Subcutaneous adipose tissue (tissue), 4 donors: ENCODE data around the gene PIAS3. TPM values are rescaled to one million over a fixed set of nuclear protein-coding genes. Genes with fewer than 3 reads are reported as not detected.

Source experiments
- total RNA-seq, 4 donors: library from RNA; depleted of rRNA; stranded (reverse); fragments of >200 nt; gene quantifications; one replicate each; pipeline ENCODE4 v1.1.0, GENCODE V29; 2016
- TF ChIP-seq, protein P1 (sequence below): fragments of 450-650 bp; IDR thresholded peaks from one replicate; pipeline ENCODE4 v1.5.1; 2016; ENCODE audit warnings: low read depth, mild to moderate bottlenecking, control low read depth, antibody characterized with exemption, moderate library complexity

Gene PIAS3
- total RNA-seq, result 10 to 100 TPM in 3 of 4 donors, 1 to 10 TPM in 1; 7.7 to 16.4 (median 13.4) TPM

DNA sequence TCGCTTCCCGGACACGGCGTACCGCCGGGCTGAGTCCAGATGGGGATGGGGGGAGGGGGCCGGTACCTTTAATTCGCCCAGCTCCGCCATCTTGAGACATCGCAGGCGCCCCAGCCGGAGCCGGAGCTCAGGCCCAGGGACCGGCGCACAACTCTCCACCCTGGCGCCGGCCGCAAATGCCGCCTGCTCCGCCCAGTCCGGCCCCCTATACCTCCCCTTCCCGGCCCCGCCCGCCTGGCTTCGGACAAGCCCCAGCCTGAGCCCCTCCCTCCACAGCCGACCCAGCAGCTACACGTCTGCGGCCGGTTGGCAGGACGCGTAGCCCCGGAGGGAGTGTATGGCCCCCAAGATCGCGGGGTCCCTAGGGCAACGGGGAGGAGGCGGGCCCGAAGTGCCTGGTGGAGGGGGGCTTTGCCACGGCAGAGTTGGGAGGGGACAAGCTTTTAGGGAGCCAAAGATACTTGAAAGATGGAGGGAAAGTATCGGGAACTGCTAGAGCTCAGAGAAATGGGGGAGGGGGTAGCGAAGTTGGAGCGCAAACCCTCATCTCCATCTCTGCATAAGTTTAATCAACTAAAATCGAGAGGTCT, at the start of gene PIAS3:
TSS of gene PIAS3 (minus strand) at position 181 of the 590 bp plus-strand sequence. CDS start at position 90, 91 bp downstream.
- TF ChIP-seq, protein P1, sequence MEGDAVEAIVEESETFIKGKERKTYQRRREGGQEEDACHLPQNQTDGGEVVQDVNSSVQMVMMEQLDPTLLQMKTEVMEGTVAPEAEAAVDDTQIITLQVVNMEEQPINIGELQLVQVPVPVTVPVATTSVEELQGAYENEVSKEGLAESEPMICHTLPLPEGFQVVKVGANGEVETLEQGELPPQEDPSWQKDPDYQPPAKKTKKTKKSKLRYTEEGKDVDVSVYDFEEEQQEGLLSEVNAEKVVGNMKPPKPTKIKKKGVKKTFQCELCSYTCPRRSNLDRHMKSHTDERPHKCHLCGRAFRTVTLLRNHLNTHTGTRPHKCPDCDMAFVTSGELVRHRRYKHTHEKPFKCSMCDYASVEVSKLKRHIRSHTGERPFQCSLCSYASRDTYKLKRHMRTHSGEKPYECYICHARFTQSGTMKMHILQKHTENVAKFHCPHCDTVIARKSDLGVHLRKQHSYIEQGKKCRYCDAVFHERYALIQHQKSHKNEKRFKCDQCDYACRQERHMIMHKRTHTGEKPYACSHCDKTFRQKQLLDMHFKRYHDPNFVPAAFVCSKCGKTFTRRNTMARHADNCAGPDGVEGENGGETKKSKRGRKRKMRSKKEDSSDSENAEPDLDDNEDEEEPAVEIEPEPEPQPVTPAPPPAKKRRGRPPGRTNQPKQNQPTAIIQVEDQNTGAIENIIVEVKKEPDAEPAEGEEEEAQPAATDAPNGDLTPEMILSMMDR, result no peak

DNA sequence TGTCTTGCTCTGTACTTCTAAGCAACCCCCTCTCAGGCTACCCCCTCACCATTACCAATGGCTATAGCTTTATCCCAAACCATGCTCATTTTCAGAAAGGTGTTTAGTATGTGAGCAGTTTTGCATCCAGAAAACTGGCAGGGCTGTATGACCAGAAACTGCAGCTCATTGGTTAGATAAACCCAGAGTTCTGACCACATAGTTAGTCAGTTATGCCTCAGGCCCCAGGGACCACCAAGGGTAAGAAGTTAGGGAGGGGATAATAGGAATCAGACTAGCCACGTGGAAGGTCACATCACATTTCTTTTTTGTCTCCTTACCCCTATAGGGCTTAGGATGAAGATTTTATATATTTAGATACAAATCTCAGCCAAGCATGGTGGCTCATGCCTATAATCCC, 49.8 kb upstream of the PIAS3 start:
- TF ChIP-seq, protein P1, result no peak

DNA sequence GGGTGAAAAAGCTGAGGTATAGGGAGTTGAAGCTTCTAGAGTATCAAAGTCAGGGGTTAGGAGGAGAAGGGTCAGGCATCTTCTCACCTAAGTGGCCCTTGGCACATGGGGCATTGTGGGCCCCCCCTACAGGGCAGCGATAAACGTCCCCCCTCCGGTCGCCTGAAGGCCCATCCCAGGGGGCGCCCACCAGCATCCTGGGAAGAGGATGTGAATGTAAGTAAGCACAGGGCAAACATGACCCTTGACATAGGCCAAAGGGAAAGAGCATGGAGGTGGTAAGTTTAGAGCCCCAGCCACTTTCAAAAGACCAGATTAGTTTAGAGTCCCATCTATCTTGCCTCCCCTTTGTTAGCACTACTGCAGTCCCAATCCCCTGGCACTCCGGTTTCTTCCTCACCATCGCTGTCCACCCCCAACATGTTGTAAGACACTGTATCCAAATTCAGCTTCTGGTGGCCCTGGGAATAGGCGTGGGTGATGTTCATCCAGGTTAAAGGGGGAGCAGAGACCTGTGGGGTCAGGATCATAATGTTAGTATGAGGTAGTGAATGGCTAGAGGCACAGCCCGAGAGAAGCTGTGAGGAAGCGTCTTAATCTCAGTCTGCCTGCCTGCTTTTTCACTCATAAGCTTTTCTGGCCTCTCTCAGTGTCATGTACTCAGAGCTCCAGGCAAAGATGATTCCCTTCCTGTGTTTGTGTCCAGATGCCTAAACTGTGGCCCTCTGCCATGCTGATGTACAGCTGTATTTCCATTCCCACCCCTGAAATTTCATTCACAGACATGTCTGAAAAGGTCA, 48.3 kb upstream of the PIAS3 start:
- TF ChIP-seq, protein P1, result no peak

DNA sequence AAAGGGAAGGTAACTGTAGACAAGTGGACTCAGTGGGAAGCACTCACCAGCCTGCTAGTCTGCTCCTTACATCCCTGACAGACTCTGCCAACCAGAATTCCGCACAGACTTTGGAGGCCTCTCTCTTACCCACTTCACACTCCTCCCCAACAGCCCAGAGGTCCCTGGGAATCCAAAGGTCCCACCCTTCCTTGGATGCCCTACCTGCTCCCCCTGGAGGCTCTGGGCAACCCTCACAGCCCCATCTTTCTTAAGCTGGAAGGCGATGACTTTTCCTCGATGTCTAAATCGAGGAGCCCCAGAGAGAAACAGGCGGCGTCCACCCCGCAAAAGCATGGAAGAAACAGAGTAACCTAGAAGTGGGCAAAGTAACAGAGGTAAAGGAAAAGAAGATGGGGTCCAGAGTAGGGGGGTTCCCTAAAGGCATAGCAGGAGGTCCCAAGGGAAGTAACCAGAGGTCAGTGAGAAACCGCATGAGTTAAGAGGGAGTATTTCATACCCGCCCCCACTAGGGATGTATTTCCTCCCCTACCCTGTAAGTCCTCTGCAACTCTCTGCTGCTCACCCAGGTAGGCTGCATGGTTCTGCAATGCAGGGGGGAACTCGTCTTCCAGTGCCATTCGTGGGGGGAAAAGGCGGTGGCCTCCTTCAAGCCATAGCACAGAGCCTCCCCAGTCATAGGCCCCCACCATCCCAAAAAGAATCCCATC, 42.6 kb upstream of the PIAS3 start:
- TF ChIP-seq, protein P1, result no peak

DNA sequence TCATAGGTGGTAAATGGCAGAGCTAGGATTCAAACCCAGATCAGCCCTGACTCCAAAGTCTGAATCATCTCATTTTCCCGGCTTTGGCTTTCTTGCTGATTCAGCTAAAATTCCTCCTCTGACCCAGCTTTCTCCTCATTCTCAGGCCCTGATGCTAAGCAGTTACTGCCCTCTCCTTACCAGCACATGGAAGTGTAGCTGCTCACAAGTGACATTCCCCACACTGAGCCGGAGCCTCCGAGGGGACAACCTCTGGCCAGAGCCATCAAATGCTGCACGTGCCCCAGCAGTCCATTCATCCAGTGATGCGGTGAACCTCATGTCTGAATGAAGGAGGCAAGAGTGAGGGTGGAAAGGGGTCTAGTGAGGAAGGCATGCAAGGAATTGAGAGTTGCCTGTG, 39.9 kb upstream of the PIAS3 start:
- TF ChIP-seq, protein P1, result no peak

DNA sequence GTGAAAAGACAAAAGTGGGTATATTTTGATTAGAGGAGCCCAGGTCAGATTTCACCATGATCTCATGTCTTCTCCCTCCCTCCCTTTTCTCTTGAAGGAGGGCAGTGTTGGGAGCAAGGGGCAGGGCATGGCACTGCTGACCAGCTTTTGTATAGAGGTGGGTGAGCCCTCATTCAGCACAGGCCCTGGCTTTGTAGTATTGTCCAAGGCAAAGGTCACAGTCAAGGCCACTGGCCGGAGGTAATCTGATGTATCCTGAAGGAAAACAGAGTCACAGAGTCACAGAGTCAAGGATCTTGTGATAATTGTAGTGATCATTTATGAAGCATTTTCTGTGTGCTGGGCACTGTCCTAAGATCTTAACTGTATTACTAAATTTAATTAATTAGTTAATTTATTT, 39.1 kb upstream of the PIAS3 start:
- TF ChIP-seq, protein P1, result no peak

DNA sequence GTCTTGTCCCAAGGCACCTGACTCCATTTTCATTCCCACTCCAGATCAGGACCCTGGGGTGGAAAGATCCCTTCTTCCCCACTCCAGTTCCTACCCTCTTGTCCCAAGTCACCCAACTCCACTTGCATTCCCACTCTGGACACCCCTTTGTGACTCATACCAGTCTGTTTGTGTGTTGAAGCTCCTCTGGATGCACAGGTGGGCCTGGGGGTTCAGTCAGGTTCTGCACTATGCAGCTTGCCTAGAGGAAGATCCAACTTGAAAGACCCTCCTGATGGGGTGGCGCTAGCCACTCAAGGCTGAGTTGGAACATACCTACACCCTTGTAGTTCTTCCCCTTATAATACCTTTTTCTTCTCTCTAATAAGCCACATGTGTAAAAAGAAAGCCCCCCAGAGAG, 36.6 kb upstream of the PIAS3 start:
- TF ChIP-seq, protein P1, result no peak
